Measurements from ENCODE around the gene FLACC1. TPM values are rescaled to one million over a fixed set of nuclear protein-coding genes. Genes with fewer than 3 reads are reported as not detected.
"Not testable (repeated sequence)": the region's sequence is repeated elsewhere in the genome, so short reads cannot be mapped to it uniquely, and the experiment has no call there.

Gene FLACC1
- total RNA-seq, 1 donor = 1.3 TPM

DNA sequence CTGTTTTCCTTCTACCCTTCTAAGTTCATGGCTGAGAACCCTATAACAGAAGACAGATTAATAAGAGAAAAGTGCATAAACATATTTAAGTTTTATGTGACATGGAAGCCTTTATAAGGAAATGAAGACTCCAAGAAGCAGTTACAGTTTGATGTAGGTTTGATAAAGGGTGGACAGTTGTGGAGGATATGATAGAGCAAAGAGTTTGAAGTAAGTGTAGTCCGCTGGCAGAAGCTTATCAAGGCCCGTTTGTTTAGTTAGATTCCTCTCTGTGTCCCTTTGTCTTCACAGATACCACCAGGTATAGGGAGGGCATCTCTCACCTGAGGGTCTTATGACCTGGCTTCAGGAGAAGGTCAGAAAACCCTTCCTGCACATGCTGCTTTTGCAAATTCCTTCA is 107.3 kb downstream of the FLACC1 start:
- TF ChIP-seq, protein P1, sequence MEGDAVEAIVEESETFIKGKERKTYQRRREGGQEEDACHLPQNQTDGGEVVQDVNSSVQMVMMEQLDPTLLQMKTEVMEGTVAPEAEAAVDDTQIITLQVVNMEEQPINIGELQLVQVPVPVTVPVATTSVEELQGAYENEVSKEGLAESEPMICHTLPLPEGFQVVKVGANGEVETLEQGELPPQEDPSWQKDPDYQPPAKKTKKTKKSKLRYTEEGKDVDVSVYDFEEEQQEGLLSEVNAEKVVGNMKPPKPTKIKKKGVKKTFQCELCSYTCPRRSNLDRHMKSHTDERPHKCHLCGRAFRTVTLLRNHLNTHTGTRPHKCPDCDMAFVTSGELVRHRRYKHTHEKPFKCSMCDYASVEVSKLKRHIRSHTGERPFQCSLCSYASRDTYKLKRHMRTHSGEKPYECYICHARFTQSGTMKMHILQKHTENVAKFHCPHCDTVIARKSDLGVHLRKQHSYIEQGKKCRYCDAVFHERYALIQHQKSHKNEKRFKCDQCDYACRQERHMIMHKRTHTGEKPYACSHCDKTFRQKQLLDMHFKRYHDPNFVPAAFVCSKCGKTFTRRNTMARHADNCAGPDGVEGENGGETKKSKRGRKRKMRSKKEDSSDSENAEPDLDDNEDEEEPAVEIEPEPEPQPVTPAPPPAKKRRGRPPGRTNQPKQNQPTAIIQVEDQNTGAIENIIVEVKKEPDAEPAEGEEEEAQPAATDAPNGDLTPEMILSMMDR (IDR thresholded peaks at IDR 0.05; ENCODE audit: insufficient read depth, low read depth, low read length) = no peak
- DNase-seq (ENCODE audit: low read depth) = no peak
- H3K4me3 ChIP-seq (ENCODE audit: low read depth, low read length) = no peak overlapping the region

DNA sequence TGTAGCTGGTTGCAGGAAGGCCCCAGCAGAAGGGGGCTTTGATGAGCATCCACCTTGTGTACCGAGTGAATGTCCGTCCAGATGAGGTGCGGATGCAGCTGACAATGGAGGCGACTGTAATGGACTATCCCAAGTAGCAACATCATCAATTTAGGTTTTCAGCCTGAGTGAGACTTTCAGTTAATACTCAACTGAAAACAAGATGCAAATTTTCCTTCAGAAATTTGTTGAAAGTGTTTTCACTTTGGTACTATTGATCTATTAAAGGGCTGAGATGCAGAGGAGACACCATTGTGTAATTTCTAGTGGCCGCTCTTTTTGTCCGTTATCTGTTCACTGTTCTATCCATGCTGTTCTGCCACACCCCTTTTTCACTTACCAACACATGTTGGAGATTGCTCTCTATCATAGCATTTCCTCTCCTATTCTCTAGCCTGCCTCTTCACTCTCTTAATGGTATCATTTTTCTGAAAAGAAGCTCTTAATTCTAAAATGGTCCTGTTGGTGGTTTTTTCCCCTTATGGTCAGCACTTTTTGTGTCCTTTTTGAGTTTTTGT is 108.8 kb downstream of the FLACC1 start:
- no peak for DNase-seq (ENCODE audit: low read depth)
- TF ChIP-seq, protein P1 (IDR thresholded peaks at IDR 0.05; ENCODE audit: insufficient read depth, low read depth, low read length) = no peak
- no peak overlapping the region for H3K4me3 ChIP-seq (ENCODE audit: low read depth, low read length)

DNA sequence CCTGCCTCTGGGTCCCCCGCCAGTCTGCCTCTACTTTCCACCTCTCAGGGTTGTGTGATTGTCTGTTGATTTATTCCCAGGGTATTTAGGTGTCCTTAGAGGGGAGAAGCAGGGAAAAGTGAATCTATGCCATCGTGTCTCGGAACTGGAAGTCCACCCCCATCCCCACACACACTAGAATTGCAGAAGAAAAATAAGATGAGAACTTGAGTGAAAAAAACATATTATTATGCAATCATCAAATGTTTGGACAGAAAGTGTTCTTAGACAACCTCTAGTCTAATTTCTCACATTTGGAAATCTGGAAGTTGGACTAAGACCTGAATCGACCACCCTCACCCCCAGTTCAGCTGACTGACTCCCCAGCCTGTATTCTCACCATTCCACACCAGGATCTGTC is 110.9 kb downstream of the FLACC1 start:
- H3K4me3 ChIP-seq (ENCODE audit: low read depth, low read length) = no peak overlapping the region
- DNase-seq (ENCODE audit: low read depth) = no peak
- TF ChIP-seq, protein P1 (IDR thresholded peaks at IDR 0.05; ENCODE audit: insufficient read depth, low read depth, low read length) = no peak

DNA sequence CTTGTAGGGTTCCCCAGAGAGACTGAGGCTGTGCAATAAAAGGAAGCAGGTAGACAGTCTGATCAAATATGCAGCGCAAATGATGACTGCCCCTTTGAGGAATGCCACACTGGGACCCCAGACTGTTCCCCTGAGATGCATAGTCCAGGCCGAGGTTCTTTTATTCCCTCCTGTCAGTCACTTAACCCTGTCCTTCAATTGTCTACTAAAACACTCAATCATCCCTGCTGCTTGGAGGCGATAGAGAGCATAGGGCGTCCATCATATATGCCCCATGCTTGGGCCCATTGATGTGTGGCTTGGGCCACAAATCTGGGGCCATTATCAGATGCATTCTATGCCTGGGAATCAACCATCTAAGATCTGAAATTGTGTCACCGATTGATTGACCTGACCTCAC is 112.3 kb downstream of the FLACC1 start:
- DNase-seq (ENCODE audit: low read depth) = no peak
- H3K4me3 ChIP-seq (ENCODE audit: low read depth, low read length) = no peak overlapping the region
- TF ChIP-seq, protein P1 (IDR thresholded peaks at IDR 0.05; ENCODE audit: insufficient read depth, low read depth, low read length) = no peak

DNA sequence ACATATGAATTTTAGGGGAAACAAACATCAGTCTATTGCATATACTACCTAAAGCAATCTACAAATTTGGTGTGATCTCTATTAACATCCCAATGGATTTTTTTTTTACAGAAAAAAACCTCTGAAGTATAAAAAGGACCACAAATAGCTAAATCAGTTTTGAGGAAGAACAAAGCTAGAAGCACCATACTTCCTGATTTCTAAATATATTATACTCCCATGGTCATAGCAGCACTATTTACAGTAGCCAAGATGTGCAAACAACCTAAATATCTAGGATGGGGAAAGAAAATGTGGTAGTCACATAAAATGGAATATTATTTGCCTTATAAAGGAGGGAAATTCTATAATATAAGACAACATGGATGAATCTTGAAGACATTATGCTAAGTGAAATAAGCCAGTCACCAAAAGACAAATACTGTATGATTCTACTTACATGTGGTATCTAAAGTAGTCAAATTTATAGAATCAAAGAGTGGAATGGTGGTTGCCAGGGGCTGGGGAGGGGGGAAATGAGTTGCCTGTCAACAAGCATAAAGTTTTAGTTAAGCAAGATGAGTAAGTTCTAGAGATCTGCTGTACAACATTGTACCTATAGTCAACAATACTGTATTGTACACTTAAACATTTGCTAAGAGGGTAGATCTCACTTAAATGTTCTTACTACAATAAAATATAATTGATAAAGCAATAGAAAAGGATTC is 114.4 kb downstream of the FLACC1 start:
- no peak overlapping the region for H3K4me3 ChIP-seq (ENCODE audit: low read depth, low read length)
- DNase-seq (ENCODE audit: low read depth) = no peak
- TF ChIP-seq, protein P1 (IDR thresholded peaks at IDR 0.05; ENCODE audit: insufficient read depth, low read depth, low read length) = no peak

DNA sequence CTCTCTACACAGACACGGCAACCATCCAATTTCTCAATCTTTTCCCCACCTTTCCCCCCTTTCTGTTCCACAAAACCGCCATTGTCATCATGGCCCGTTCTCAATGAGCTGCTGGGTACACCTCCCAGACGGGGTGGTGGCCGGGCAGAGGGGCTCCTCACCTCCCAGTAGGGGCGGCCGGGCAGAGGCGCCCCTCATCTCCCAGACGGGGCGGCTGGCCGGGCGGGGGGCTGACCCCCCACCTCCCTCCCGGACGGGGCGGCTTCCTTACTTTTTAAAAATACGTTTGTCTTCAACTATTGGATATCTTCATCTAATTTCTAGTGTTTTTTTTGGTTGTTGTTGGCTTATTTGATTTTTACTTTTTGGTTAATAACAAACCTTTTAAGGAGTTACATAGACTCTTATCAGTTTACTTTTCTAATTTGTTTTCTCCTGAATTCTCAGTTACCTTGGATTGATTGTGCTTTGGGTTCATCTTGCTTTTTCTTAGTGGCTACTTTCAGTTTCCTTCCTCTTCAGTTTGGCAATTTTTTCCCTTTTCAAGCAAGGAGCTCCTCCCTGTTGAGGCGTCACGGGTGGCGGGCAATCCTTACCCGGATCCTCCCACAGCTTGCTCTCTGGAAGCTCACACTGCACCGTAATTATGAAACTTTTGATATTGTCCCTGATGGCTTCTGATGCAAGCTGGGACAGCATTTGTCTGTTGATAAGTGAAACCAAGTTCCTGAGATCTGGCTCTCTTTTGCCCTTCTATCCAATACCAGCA is 117.8 kb downstream of the FLACC1 start:
- DNase-seq (ENCODE audit: low read depth) = peak; percentile 60
- H3K4me3 ChIP-seq (ENCODE audit: low read depth, low read length) = not testable (repeated sequence)

Other genes with a start within 250 kb of the FLACC1 start
- gene CFLAR, start 241.2 kb downstream of the FLACC1 start, total RNA-seq = 65.1 and 143 TPM in 2 replicates
- 5.2 and 5.6 TPM in 2 replicates for gene CASP10, start 174.2 kb downstream of the FLACC1 start, total RNA-seq
- 14.2 and 22.0 TPM in 2 replicates for gene CASP8, start 96.8 kb downstream of the FLACC1 start, total RNA-seq
- 46.4 and 51.0 TPM in 2 replicates for gene TRAK2, start 94.1 kb upstream of the FLACC1 start, total RNA-seq
- gene STRADB, start 94.4 kb upstream of the FLACC1 start, total RNA-seq = 37.4 and 55.7 TPM in 2 replicates